Measurements from ENCODE around the gene DMAC2L.
"Not testable (repeated sequence)": the region's sequence is repeated elsewhere in the genome, so short reads cannot be mapped to it uniquely, and the experiment has no call there.

The DMAC2L gene

GRCh38 chr14:50331596-50331995, 19.5 kb downstream of the DMAC2L start:
- no peak for FAIRE-seq

GRCh38 chr14:50333014-50333509, 20.9 kb downstream of the DMAC2L start:
- no peak for FAIRE-seq

GRCh38 chr14:50334211-50334610, 22.1 kb downstream of the DMAC2L start:
- no peak for FAIRE-seq

DNA sequence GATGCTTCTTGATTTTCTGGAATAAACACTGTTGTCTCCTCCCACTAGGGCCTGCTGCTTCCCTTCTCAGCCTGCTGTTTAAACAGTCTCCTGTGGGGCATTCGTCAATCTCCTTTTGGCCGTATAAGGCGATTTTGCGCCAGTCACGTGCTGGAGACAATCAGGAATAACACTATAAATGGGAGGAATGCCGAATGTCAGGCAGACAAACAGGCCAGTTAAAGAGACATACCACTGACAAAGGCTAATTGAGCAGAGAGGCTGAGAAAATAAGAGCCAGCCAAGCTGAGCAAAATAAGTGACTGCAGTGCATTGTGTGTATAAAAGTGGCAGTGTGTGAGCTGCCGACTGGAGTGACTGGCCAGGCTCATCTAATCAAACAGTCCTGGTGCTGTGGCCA, 23.3 kb downstream of the DMAC2L start:
- FAIRE-seq, result no peak

- FAIRE-seq, result no peak
Measured at GRCh38 chr14:50335989-50336824, 24.1 kb downstream of the DMAC2L start.

DNA sequence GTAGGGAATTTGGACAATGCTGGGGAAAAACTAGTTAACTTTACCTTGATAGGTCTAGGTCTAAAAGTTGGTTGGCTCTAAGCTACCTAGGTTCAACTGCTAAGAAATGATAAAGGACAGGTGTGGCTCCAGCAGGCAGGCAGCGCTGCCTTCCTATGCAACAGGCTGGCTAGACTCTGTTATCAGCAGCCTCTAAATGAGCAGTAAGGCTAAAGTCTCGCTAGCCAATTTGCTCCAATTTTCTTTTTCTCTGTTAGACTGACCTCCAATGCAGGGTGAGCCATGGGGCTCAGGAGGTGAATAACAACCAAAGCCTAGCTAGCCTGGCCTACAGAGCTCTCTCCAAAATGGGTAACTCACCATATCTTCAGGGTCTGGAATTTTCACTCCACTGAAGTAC, 26.5 kb downstream of the DMAC2L start:
- no peak for FAIRE-seq

- FAIRE-seq, result no peak
Measured at GRCh38 chr14:50339178-50339804, 27.2 kb downstream of the DMAC2L start.

GRCh38 chr14:50340045-50340444, 27.9 kb downstream of the DMAC2L start:
- no peak for FAIRE-seq

DNA sequence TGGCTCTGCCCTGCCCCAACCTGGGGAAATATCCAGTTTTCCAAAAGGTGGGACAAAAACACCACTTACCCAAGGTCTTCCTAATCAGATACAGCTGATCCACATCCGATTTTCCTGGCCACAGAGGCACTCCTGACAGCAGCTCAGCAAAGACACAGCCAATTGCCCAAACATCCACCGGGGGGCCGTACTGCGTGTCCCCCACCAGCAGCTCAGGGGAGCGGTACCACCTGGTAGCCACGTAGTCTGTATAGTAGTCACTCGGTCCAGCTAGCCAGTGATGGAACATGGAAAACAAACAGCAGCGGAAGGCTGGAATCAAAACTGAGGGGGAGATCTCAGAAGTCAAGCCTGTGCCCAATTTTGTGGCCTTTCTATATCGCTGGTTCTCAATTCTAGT, 28.8 kb downstream of the DMAC2L start:
- no peak for FAIRE-seq

- no peak for FAIRE-seq
Measured at GRCh38 chr14:50342221-50343078, 30.3 kb downstream of the DMAC2L start.

DNA sequence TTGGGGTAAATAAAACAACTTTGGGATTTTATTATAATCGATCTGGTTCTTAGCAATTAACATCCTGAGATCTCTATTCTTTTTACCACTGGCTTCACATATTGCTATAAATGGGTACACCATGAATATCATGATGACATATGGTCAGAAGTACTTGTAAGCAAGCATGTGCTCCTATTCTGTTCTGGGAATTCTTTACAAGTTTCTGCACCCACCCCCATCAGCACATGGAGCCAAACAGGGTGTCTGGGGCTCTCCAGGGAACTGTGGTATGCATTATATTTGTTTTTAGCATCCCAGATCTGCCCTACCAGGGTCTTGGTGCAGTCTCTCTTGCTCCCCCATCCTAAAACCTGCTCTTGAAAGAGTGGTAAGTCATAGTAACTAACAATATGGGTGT, 31.3 kb downstream of the DMAC2L start:
- no peak for FAIRE-seq

GRCh38 chr14:50344116-50344775, 32.1 kb downstream of the DMAC2L start:
- FAIRE-seq, result no peak

DNA sequence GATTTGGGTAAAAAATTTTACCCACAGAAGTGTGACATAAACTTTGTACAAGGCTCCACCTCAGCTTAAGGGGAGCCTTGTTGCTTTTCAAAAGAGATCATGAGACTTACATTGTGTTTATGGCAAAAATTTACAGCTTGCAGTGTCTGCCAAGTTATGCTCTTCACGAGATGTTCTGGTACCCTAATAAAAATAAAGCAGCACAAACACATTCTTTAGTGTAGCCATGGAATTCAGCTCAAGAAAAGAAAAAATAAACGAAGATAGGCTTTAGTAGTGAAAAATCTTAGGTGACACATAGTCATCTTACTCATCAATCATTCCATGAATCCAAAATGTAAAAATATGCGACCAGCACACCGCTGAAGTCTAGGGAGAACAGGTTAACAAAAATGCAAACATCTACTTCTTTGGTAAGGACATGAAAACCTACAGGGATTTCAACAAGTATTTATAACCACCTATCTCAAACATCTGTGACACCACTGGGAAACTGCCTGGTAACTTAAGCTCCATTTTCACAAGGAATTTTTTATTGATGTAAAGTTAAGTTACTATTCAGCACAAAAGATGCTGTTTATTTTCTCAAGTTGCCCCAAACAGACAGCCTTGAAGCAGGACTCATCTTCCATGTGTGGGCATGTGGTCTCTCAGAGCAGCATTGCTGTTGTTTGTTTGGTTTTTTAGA, 32.9 kb downstream of the DMAC2L start:
- no peak for FAIRE-seq

DNA sequence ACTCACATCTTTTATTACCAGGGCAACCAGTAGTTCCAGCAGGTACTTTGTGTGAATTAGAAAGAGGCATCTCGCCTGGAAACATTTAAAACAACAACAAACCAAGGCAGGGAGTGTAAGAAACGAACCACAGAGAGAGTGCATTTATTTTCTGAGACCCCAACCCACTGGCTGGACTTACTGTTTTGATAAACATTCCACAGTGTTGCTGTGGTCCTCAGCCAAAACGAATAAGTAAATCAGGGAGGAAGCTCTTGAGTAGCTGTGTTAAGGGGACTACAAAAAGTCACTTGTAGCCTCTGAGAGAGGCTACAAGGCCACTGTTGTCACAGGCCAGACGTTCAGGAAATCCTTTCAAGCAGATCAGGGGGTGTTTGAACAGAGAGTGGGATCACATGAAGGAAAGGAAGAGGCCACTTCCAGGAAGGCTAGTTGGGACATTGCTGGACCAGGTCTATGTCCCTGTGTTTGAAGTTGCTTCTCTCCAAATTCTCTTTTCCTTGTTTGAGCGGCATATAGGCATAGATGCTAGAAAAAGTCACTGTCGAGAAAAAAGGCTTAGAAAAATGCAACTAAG, 33.8 kb downstream of the DMAC2L start:
- no peak for FAIRE-seq

DNA sequence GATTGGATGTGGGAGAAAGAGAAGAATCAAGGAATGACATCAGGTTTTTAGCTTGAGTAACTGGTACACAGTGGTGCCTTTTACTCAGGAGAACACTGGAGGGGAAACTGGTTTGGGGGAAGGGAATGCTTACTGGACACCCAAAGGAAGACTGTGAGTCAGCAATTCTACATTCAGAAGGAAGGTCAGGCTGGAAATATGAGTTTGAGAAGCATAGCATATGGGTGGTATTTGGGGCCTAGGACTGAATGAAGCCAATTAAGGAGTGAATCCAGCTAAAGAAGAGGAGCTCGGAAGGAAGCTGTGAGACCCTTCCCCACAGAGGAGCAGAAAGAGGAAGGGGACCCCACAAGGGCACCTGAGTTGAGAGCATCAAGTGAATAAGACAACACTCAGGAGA, 35.4 kb downstream of the DMAC2L start:
- FAIRE-seq, result no peak

GRCh38 chr14:50348933-50349332, 36.8 kb downstream of the DMAC2L start:
- no peak for FAIRE-seq

DNA sequence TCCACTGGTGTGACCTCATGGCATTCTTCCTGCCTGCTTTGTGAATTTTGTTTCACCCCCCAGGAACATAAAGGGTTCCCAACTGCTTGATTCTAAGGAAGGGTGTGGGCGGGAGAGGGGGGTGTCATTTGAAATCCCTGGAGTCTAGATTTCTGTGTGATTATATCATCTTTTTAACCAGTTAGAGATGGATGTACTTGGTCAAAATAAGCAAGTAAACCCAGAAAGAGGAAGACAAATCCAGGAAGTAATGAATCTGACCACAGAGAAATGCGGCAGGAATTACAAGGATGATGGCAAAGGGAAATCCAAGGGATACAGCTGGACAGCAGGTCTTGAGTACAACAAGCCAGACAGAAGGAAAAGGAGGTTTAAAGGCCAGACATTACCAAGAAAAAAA, 38.9 kb downstream of the DMAC2L start:
- FAIRE-seq, result no peak

- no peak for FAIRE-seq
Measured at GRCh38 chr14:50352584-50352983, 40.5 kb downstream of the DMAC2L start.

GRCh38 chr14:50353126-50353525, 41.0 kb downstream of the DMAC2L start:
- FAIRE-seq, result no peak

DNA sequence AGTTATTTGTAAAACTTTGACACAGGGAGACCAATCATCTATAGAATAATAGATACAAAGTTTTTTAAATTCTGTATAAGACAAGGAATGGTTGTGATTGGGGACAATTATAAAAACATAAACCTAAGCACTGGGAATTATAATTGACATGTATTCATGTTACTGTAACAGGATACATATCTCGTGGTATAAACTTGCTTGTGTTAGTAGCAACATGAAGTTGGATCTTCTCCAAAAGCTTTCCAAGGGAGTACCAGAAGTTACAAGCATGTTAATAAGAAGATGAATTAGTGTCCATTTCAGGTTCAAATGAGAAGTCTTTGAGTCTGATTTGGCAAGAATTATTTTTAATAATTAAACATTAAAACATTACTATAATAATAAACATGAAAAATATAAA, 42.4 kb downstream of the DMAC2L start:
- FAIRE-seq, result no peak

GRCh38 chr14:50355692-50356091, 43.6 kb downstream of the DMAC2L start:
- FAIRE-seq, result no peak

- FAIRE-seq, result not testable (repeated sequence)
Measured at GRCh38 chr14:50356283-50356682, 44.2 kb downstream of the DMAC2L start.
